HepG2 (cell line): Measurements from ENCODE around the gene PCSK7. TPM values are rescaled to one million over a fixed set of nuclear protein-coding genes. Genes with fewer than 3 reads are reported as not detected.

Source experiments
- ISX ChIP-seq: sonication (generic); formaldehyde crosslinking; conservative IDR thresholded peaks from 2 replicates; pipeline ENCODE4 v1.5.0; 2020; ENCODE audit warnings: missing genetic modification reagents
- MEIS1 ChIP-seq: sonication (generic); formaldehyde crosslinking; IDR thresholded peaks from 2 replicates; pipeline ENCODE4 v1.9.0; 2021; ENCODE audit warnings: mild to moderate bottlenecking, missing genetic modification reagents, moderate library complexity, borderline replicate concordance
- SP1 ChIP-seq, 2 experiments: fragments of 450-650 bp in 1 of 2; sonication (generic) in 1 of 2; formaldehyde crosslinking in 1 of 2; IDR thresholded peaks; 2 replicates each; pipeline versions ENCODE4 v1.4.0 to v1.6.1; 2016 to 2020; ENCODE audit warnings: missing genetic modification reagents in 1 of 2
- SRY ChIP-seq: sonication (generic); formaldehyde crosslinking; IDR thresholded peaks from 2 replicates; pipeline ENCODE4 v1.8.0; 2022; ENCODE audit warnings: mild to moderate bottlenecking, missing genetic modification reagents
- U2AF2 ChIP-seq: fragments of 200-400 bp; formaldehyde crosslinking; IDR thresholded peaks from 2 replicates; pipeline ENCODE4 v1.6.1; 2017; ENCODE audit warnings: low read depth, mild to moderate bottlenecking, low read length
- ZFP91 ChIP-seq: sonication (generic); formaldehyde crosslinking; IDR thresholded peaks from 2 replicates; pipeline ENCODE4 v1.9.0; 2022; ENCODE audit warnings: missing genetic modification reagents, mild to moderate bottlenecking, borderline replicate concordance
- ZMAT3 ChIP-seq: sonication (generic); formaldehyde crosslinking; conservative IDR thresholded peaks from 2 replicates; pipeline ENCODE4 v1.7.0; 2021; ENCODE audit warnings: missing genetic modification reagents
- ZNF281 ChIP-seq: sonication (generic); formaldehyde crosslinking; IDR thresholded peaks from 2 replicates; pipeline ENCODE4 v1.4.0; 2020; ENCODE audit warnings: missing genetic modification reagents, borderline replicate concordance
- ZNF407 ChIP-seq: sonication (generic); formaldehyde crosslinking; IDR thresholded peaks from one replicate; pipeline ENCODE4 v1.5.1; 2020; ENCODE audit warnings: mild to moderate bottlenecking, missing genetic modification reagents; ENCODE audit errors: not compliant biosample characterization
- ZNF44 ChIP-seq: sonication (generic); formaldehyde crosslinking; IDR thresholded peaks from 2 replicates; pipeline ENCODE4 v1.5.1; 2020; ENCODE audit warnings: mild to moderate bottlenecking, missing genetic modification reagents
- ZNF468 ChIP-seq: sonication (generic); formaldehyde crosslinking; IDR thresholded peaks from 2 replicates; pipeline ENCODE4 v1.8.0; 2022; ENCODE audit warnings: mild to moderate bottlenecking, moderate library complexity, missing genetic modification reagents
- ZNF605 ChIP-seq: sonication (generic); formaldehyde crosslinking; IDR thresholded peaks from 2 replicates; pipeline ENCODE4 v1.8.0; 2022; ENCODE audit warnings: mild to moderate bottlenecking, missing genetic modification reagents
- ZNF607 ChIP-seq: sonication (generic); formaldehyde crosslinking; IDR thresholded peaks from 2 replicates; pipeline ENCODE4 v1.5.1; 2020; ENCODE audit warnings: missing genetic modification reagents, mild to moderate bottlenecking, borderline replicate concordance
- ZNF616 ChIP-seq: sonication (generic); formaldehyde crosslinking; IDR thresholded peaks from 2 replicates; pipeline ENCODE4 v1.5.0; 2020; ENCODE audit warnings: low read depth, mild to moderate bottlenecking, missing genetic modification reagents
- ZSCAN21 ChIP-seq: sonication (generic); formaldehyde crosslinking; IDR thresholded peaks from 2 replicates; pipeline ENCODE4 v1.8.0; 2022; ENCODE audit warnings: mild to moderate bottlenecking, missing genetic modification reagents, moderate library complexity, borderline replicate concordance
- polyA plus RNA-seq, 8 experiments: library from polyadenylated mRNA; depleted of rRNA in 3 of 8; stranded (reverse) in 7 of 8; unstranded in 1 of 8; fragments of >200 nt; fragmentation: Illumina TruSeq in 4 of 8; extraction: Trizol in 4 of 8; gene quantifications; 2 replicates each; pipeline versions ENCODE4 v1.2.1 to v1.2.3, GENCODE V29; 2011 to 2016; ENCODE audit warnings: low read depth in 4 of 8, missing spikeins in 1 of 8, mixed read lengths in 1 of 8; ENCODE audit not compliant: insufficient read depth in 1 of 8
- total RNA-seq, 5 experiments: library from RNA; depleted of rRNA; stranded (reverse); fragments of >200 nt; fragmentation: Illumina TruSeq; extraction: Trizol; gene quantifications; 2 replicates each; pipeline ENCODE4 v1.2.3, GENCODE V29; 2016; ENCODE audit warnings: low read depth in 1 of 5

The PCSK7 gene
- total and polyA plus RNA-seq, 2 of the 13 experiments (the other 11 are each of a cell fraction or from before 2014, with no cell fraction given) = 13.4 to 13.8 TPM

GRCh38 chr11:117179048-117179999, 52.5 kb downstream of the PCSK7 start (continued):
- TF ChIP-seq ZNF605 (CRISPR knock-in tag) (0 out of 2 replicates have a peak, but pooled peaks have one; percentile 46), SRY (CRISPR knock-in tag) (peak; percentile 30; the same call in 1 of the 2 replicates), ZMAT3 (CRISPR knock-in tag) (no peak), U2AF2 (no peak), ZNF607 (CRISPR knock-in tag) (no peak), SP1 (IDR thresholded peaks at IDR 0.05) (no peak), SP1 (CRISPR knock-in tag; IDR thresholded peaks at IDR 0.05) (no peak), ZNF281 (CRISPR knock-in tag) (no peak), ZFP91 (CRISPR knock-in tag) (peak; percentile 45; the same call in 1 of the 2 replicates), ZNF44 (CRISPR knock-in tag) (no peak), ZNF468 (CRISPR knock-in tag) (no peak), ZNF407 (CRISPR knock-in tag) (peak; percentile 68), MEIS1 (CRISPR knock-in tag) (no peak), ZSCAN21 (CRISPR knock-in tag) (0 out of 2 replicates have a peak, but pooled peaks have one; percentile 3), ZNF616 (CRISPR knock-in tag) (no peak), ISX (CRISPR knock-in tag) (no peak)
